Natural killer cell (primary cell): ENCODE measurements around the gene PTPN7. TPM values are rescaled to one million over a fixed set of nuclear protein-coding genes. Genes with fewer than 3 reads are reported as not detected.
"Not testable (repeated sequence)": the region's sequence is repeated elsewhere in the genome, so short reads cannot be mapped to it uniquely, and the experiment has no call there.

Experiments
- ATAC-seq, 3 donors: fragments of 150-1000 bp in 2 of 3; fragments of 200-7000 bp in 1 of 3; cut with Tn5 transposase; 1 replicate in 1 of 3; 2 replicates in 2 of 3; pipeline ENCODE4 v1.10.0; 2021; ENCODE audit warnings: mild to moderate bottlenecking in 2 of 3, moderate library complexity in 2 of 3
- DNase-seq, 2 donors: peaks; one replicate each; pipeline versions ENCODE4 v3.0.0 to v3.0.0-alpha.2; 2013 to 2021; ENCODE audit warnings: mixed read lengths in 1 of 2
- H3K27ac ChIP-seq: one replicate; pipeline ENCODE4 v1.5.1; 2013; ENCODE audit warnings: mild to moderate bottlenecking, low read length
- H3K27me3 ChIP-seq: one replicate; pipeline ENCODE4 v1.6.1; 2013; ENCODE audit warnings: low read length; ENCODE audit not compliant: control insufficient read depth, insufficient read depth
- H3K36me3 ChIP-seq: one replicate; pipeline ENCODE4 v1.6.1; 2013; ENCODE audit warnings: low read length; ENCODE audit not compliant: control insufficient read depth, insufficient read depth
- H3K4me1 ChIP-seq: one replicate; pipeline ENCODE4 v1.6.1; 2013; ENCODE audit warnings: low read length; ENCODE audit not compliant: control insufficient read depth, insufficient read depth
- H3K4me3 ChIP-seq: one replicate; pipeline ENCODE4 v1.5.1; 2013; ENCODE audit warnings: low read length
- H3K9me3 ChIP-seq: one replicate; pipeline ENCODE4 v1.6.1; 2013; ENCODE audit warnings: low read length; ENCODE audit not compliant: control insufficient read depth, insufficient read depth
- H3K27ac Mint-ChIP-seq, 2 donors: one replicate each; pipeline ENCODE4 v1.8.0; 2022; ENCODE audit warnings: mild to moderate bottlenecking in 2 of 2, mixed read lengths in 2 of 2, moderate library complexity in 1 of 2
- H3K27me3 Mint-ChIP-seq, 2 donors: one replicate each; pipeline ENCODE4 v1.8.0; 2022; ENCODE audit warnings: low read depth in 2 of 2, mixed read lengths in 2 of 2
- H3K36me3 Mint-ChIP-seq: one replicate; pipeline ENCODE4 v1.8.0; 2022; ENCODE audit warnings: mixed read lengths
- H3K4me1 Mint-ChIP-seq, 2 donors: one replicate each; pipeline ENCODE4 v1.8.0; 2022; ENCODE audit warnings: mixed read lengths in 2 of 2
- H3K4me3 Mint-ChIP-seq: one replicate; pipeline ENCODE4 v1.8.0; 2022; ENCODE audit warnings: mild to moderate bottlenecking, moderate library complexity, mixed read lengths
- H3K9me3 Mint-ChIP-seq, 2 donors: one replicate each; pipeline ENCODE4 v1.8.0; 2022; ENCODE audit warnings: mixed read lengths in 2 of 2
- CTCF ChIP-seq: fragments of 200-600 bp; IDR thresholded peaks from one replicate; pipeline ENCODE4 v1.8.0; 2022; ENCODE audit warnings: antibody characterized with exemption
- WGBS: methylation state at CpG from one replicate; pipeline ENCODE4 v1.1.7; 2013; ENCODE audit warnings: missing lambda C conversion rate; ENCODE audit not compliant: insufficient coverage; 5-methylcytosine and 5-hydroxymethylcytosine counted together
- intact Hi-C: fragments of 100-400 bp; cut with micrococcal nuclease; formaldehyde crosslinking; loops from one replicate; pipeline ENCODE4 v1.14.2; 2022
- total RNA-seq, 4 donors: library from RNA; stranded (reverse); fragments of 120-200 nt in 1 of 4; gene quantifications; one replicate each; pipeline versions ENCODE4 v1.2.3 to v1.2.4, GENCODE V29; 2013 to 2022

The PTPN7 gene
- total RNA-seq, 3 donors from 2014 or later (not counting 1 experiment from before 2014, with no cell fraction given): 144 to 241 (median 196) TPM

GRCh38 chr1:202181586-202181985, 21.2 kb upstream of the PTPN7 start:
- intact Hi-C loops: no loop called here
- no peaks in the 10 kb centered on the region for H3K27me3 ChIP-seq

GRCh38 chr1:202180751-202181139, 20.3 kb upstream of the PTPN7 start:
- WGBS: 88% methylated on average over 2 of the region's 2 CpGs

More at GRCh38 chr1:202181586-202181985, 21.2 kb upstream of the PTPN7 start:
- Histone ChIP-seq H3K27ac (no peak overlapping the region), H3K36me3 (no peaks in the 10 kb centered on the region), H3K4me3 (no peak overlapping the region), H3K9me3 (no peaks in the 10 kb centered on the region), H3K4me1 (peaks cover 7% of the 10 kb centered on the region)
- DNase-seq: no peak
- WGBS: 89% methylated on average over 7 of the region's 7 CpGs
- H3K36me3 Mint-ChIP-seq: no peaks in the 10 kb centered on the region
- TF ChIP-seq CTCF: no peak
- H3K27ac Mint-ChIP-seq: no peak overlapping the region
- ATAC-seq: no peak
- H3K27me3 Mint-ChIP-seq: peaks cover 0 to 6% of the 10 kb centered on the region in 2 donors
- H3K9me3 Mint-ChIP-seq: no peaks in the 10 kb centered on the region
- H3K4me1 Mint-ChIP-seq: peaks cover 0 to 15% of the 10 kb centered on the region in 2 donors
- no peak overlapping the region for H3K4me3 Mint-ChIP-seq

GRCh38 chr1:202179828-202180750, 19.7 kb upstream of the PTPN7 start:
- no peak overlapping the region for H3K27ac Mint-ChIP-seq
- peaks cover 0 to 15% of the 10 kb centered on the region in 2 donors for H3K4me1 Mint-ChIP-seq
- WGBS: 84% methylated on average over 19 of the region's 19 CpGs
- no peak for TF ChIP-seq CTCF
- H3K36me3 ChIP-seq: no peaks in the 10 kb centered on the region
- no peak overlapping the region for H3K27ac ChIP-seq
- intact Hi-C loops: no loop called here
- ATAC-seq (no peak), DNase-seq (no peak)
- H3K4me3 Mint-ChIP-seq: no peak overlapping the region
- H3K27me3 Mint-ChIP-seq: peaks cover 0 to 6% of the 10 kb centered on the region in 2 donors
- no peaks in the 10 kb centered on the region for H3K36me3 Mint-ChIP-seq
- H3K4me1 ChIP-seq: peaks cover 7% of the 10 kb centered on the region
- H3K4me3 ChIP-seq: no peak overlapping the region
- no peaks in the 10 kb centered on the region for H3K9me3 Mint-ChIP-seq
- no peaks in the 10 kb centered on the region for H3K9me3 ChIP-seq
- H3K27me3 ChIP-seq: no peaks in the 10 kb centered on the region

More at GRCh38 chr1:202180751-202181139, 20.3 kb upstream of the PTPN7 start:
- H3K36me3 ChIP-seq, H3K27ac Mint-ChIP-seq, H3K4me3 Mint-ChIP-seq, H3K27ac ChIP-seq, H3K9me3 ChIP-seq, H3K4me3 ChIP-seq, H3K27me3 Mint-ChIP-seq, H3K27me3 ChIP-seq, DNase-seq, H3K36me3 Mint-ChIP-seq, intact Hi-C loops, H3K4me1 ChIP-seq, ATAC-seq, H3K9me3 Mint-ChIP-seq: not testable (repeated sequence)
- peaks cover 0 to 15% of the 10 kb centered on the region in 2 donors for H3K4me1 Mint-ChIP-seq

- 92% methylated on average over 29 of the region's 29 CpGs for WGBS
- Mint-ChIP-seq H3K9me3 (no peaks in the 10 kb centered on the region), H3K36me3 (no peaks in the 10 kb centered on the region), H3K27ac (no peak overlapping the region), H3K27me3 (no peaks in the 10 kb centered on the region), H3K4me1 (no peaks in the 10 kb centered on the region), H3K4me3 (no peak overlapping the region)
- ATAC-seq (no peak), DNase-seq (no peak)
- intact Hi-C loops: no loop called here
- Histone ChIP-seq H3K27me3 (no peaks in the 10 kb centered on the region), H3K9me3 (no peaks in the 10 kb centered on the region), H3K36me3 (no peaks in the 10 kb centered on the region), H3K4me3 (no peak overlapping the region), H3K27ac (no peak overlapping the region), H3K4me1 (no peaks in the 10 kb centered on the region)
- TF ChIP-seq CTCF: no peak
These were observed 16.8 kb upstream of the PTPN7 start for GRCh38 chr1:202176949-202177927.
